HG02588 (cell line): ENCODE data around the gene ECD.
"Not testable (repeated sequence)": the region's sequence is repeated elsewhere in the genome, so short reads cannot be mapped to it uniquely, and the experiment has no call there.

Source experiments
- ATAC-seq: cut with Tn5 transposase; IDR thresholded peaks from one replicate; pipeline ENCODE4 v1.9.1; 2021; ENCODE audit warnings: mild to moderate bottlenecking, moderate library complexity; ENCODE audit not compliant: unreplicated experiment

The ECD gene

GRCh38 chr10:73161079-73161478, 6.7 kb downstream of the ECD start:
- no peak for ATAC-seq

GRCh38 chr10:73159038-73159648, 8.7 kb downstream of the ECD start:
- ATAC-seq = no peak

GRCh38 chr10:73156054-73156453, 11.8 kb downstream of the ECD start:
- ATAC-seq = no peak

- ATAC-seq = no peak
Observed at GRCh38 chr10:73152009-73152408, 15.8 kb downstream of the ECD start.

- not testable (repeated sequence) for ATAC-seq
Observed at GRCh38 chr10:73150633-73151413, 17.0 kb downstream of the ECD start.

- no peak for ATAC-seq
Observed at GRCh38 chr10:73141603-73142002, 26.2 kb downstream of the ECD start.

- no peak for ATAC-seq
Observed at GRCh38 chr10:73139251-73139650, 28.6 kb downstream of the ECD start.

- ATAC-seq = no peak
Observed at GRCh38 chr10:73136627-73137026, 31.2 kb downstream of the ECD start.

GRCh38 chr10:73134727-73135126, 33.1 kb downstream of the ECD start:
- ATAC-seq = no peak

- no peak for ATAC-seq
Observed at GRCh38 chr10:73131913-73132686, 35.7 kb downstream of the ECD start.

GRCh38 chr10:73131301-73131700, 36.5 kb downstream of the ECD start:
- no peak for ATAC-seq

- ATAC-seq = no peak
Observed at GRCh38 chr10:73126343-73126742, 41.5 kb downstream of the ECD start.

- ATAC-seq = no peak
Observed at GRCh38 chr10:73119952-73120351, 47.9 kb downstream of the ECD start.

GRCh38 chr10:73119457-73119856, 48.4 kb downstream of the ECD start:
- no peak for ATAC-seq

- ATAC-seq = peak; percentile 71
Observed at GRCh38 chr10:73117976-73118743, 49.6 kb downstream of the ECD start.

- ATAC-seq = no peak
Observed at GRCh38 chr10:73116017-73116416, 51.8 kb downstream of the ECD start.

GRCh38 chr10:73113551-73113950, 54.3 kb downstream of the ECD start:
- no peak for ATAC-seq

- ATAC-seq = not testable (repeated sequence)
Observed at GRCh38 chr10:73112032-73112431, 55.8 kb downstream of the ECD start.

GRCh38 chr10:73110345-73110849, 57.4 kb downstream of the ECD start, which contains the start of gene NUDT13:
NUDT13 (plus strand) TSS chr10:73110455; CDS start chr10:73114366, 3,911 bp downstream.
- ATAC-seq = peak; percentile 67

- ATAC-seq = not testable (repeated sequence)
Observed at GRCh38 chr10:73109248-73109652, 58.6 kb downstream of the ECD start.

- ATAC-seq = no peak
Observed at GRCh38 chr10:73106301-73106700, 61.5 kb downstream of the ECD start.
